ENCODE data around the gene TRIP12.

DNA sequence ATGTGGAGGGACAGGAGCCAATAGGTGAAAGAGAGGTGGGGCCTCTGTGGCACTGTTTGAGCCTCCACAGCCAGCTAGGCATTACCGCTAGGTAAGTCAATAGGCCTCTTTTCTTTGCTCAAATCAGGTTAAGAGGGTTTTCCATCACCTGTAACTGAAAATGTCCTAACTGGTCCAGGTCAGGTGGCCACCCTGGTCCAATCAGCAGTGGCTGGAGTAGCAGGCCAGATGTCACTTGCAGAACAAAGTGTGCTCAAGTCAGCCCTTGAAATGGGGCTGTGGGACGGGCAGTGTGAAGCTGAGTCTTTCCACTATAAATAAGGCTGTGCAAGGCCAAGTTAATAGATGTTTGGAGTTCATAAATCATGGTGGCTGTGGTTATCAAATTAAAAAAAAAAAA lies 21.4 kb upstream of the TRIP12 start:
- TF ChIP-seq, protein P1, sequence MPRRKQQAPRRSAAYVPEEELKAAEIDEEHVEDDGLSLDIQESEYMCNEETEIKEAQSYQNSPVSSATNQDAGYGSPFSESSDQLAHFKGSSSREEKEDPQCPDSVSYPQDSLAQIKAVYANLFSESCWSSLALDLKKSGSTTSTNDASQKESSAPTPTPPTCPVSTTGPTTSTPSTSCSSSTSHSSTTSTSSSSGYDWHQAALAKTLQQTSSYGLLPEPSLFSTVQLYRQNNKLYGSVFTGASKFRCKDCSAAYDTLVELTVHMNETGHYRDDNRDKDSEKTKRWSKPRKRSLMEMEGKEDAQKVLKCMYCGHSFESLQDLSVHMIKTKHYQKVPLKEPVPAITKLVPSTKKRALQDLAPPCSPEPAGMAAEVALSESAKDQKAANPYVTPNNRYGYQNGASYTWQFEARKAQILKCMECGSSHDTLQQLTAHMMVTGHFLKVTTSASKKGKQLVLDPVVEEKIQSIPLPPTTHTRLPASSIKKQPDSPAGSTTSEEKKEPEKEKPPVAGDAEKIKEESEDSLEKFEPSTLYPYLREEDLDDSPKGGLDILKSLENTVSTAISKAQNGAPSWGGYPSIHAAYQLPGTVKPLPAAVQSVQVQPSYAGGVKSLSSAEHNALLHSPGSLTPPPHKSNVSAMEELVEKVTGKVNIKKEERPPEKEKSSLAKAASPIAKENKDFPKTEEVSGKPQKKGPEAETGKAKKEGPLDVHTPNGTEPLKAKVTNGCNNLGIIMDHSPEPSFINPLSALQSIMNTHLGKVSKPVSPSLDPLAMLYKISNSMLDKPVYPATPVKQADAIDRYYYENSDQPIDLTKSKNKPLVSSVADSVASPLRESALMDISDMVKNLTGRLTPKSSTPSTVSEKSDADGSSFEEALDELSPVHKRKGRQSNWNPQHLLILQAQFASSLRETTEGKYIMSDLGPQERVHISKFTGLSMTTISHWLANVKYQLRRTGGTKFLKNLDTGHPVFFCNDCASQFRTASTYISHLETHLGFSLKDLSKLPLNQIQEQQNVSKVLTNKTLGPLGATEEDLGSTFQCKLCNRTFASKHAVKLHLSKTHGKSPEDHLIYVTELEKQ (tag by site-specific recombination; IDR thresholded peaks at IDR 0.05; ENCODE audit: borderline replicate concordance), result no peak
- TF ChIP-seq, protein P2, sequence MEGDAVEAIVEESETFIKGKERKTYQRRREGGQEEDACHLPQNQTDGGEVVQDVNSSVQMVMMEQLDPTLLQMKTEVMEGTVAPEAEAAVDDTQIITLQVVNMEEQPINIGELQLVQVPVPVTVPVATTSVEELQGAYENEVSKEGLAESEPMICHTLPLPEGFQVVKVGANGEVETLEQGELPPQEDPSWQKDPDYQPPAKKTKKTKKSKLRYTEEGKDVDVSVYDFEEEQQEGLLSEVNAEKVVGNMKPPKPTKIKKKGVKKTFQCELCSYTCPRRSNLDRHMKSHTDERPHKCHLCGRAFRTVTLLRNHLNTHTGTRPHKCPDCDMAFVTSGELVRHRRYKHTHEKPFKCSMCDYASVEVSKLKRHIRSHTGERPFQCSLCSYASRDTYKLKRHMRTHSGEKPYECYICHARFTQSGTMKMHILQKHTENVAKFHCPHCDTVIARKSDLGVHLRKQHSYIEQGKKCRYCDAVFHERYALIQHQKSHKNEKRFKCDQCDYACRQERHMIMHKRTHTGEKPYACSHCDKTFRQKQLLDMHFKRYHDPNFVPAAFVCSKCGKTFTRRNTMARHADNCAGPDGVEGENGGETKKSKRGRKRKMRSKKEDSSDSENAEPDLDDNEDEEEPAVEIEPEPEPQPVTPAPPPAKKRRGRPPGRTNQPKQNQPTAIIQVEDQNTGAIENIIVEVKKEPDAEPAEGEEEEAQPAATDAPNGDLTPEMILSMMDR (tag by site-specific recombination; IDR thresholded peaks at IDR 0.05), result no peak
- TF ChIP-seq ZNF423 (tag by site-specific recombination; IDR thresholded peaks at IDR 0.05) (no peak), ZNF23 (tag by site-specific recombination; IDR thresholded peaks at IDR 0.05; ENCODE audit: borderline replicate concordance) (no peak), ZFHX2 (tag by site-specific recombination; conservative IDR thresholded peaks at IDR 0.05) (no peak), ZNF274 (IDR thresholded peaks at IDR 0.05; ENCODE audit: low read length) (no peak), ZNF274 (tag by site-specific recombination; IDR thresholded peaks at IDR 0.05; ENCODE audit: borderline replicate concordance) (no peak), ZBTB7A (tag by site-specific recombination; IDR thresholded peaks at IDR 0.05; ENCODE audit: low read depth) (no peak), ZNF747 (tag by site-specific recombination; IDR thresholded peaks at IDR 0.05) (no peak)
- TF ChIP-seq, protein P3, sequence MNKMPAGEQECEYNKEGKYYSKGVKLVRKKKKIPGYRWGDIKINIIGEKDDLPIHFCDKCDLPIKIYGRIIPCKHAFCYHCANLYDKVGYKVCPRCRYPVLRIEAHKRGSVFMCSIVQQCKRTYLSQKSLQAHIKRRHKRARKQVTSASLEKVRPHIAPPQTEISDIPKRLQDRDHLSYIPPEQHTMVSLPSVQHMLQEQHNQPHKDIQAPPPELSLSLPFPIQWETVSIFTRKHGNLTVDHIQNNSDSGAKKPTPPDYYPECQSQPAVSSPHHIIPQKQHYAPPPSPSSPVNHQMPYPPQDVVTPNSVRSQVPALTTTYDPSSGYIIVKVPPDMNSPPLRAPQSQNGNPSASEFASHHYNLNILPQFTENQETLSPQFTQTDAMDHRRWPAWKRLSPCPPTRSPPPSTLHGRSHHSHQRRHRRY (tag by site-specific recombination; IDR thresholded peaks at IDR 0.05), result no peak
- TF ChIP-seq, protein P4, sequence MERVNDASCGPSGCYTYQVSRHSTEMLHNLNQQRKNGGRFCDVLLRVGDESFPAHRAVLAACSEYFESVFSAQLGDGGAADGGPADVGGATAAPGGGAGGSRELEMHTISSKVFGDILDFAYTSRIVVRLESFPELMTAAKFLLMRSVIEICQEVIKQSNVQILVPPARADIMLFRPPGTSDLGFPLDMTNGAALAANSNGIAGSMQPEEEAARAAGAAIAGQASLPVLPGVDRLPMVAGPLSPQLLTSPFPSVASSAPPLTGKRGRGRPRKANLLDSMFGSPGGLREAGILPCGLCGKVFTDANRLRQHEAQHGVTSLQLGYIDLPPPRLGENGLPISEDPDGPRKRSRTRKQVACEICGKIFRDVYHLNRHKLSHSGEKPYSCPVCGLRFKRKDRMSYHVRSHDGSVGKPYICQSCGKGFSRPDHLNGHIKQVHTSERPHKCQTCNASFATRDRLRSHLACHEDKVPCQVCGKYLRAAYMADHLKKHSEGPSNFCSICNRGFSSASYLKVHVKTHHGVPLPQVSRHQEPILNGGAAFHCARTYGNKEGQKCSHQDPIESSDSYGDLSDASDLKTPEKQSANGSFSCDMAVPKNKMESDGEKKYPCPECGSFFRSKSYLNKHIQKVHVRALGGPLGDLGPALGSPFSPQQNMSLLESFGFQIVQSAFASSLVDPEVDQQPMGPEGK (tag by site-specific recombination; IDR thresholded peaks at IDR 0.05), result no peak
